NCI-H2227 (cell line): ENCODE measurements around the gene TNIK.

Experiments
- DNase-seq: peaks from one replicate; lab custom pipeline; 2025; ENCODE audit not compliant: unreplicated experiment; lab: John Stamatoyannopoulos, UW

TNIK gene

DNA sequence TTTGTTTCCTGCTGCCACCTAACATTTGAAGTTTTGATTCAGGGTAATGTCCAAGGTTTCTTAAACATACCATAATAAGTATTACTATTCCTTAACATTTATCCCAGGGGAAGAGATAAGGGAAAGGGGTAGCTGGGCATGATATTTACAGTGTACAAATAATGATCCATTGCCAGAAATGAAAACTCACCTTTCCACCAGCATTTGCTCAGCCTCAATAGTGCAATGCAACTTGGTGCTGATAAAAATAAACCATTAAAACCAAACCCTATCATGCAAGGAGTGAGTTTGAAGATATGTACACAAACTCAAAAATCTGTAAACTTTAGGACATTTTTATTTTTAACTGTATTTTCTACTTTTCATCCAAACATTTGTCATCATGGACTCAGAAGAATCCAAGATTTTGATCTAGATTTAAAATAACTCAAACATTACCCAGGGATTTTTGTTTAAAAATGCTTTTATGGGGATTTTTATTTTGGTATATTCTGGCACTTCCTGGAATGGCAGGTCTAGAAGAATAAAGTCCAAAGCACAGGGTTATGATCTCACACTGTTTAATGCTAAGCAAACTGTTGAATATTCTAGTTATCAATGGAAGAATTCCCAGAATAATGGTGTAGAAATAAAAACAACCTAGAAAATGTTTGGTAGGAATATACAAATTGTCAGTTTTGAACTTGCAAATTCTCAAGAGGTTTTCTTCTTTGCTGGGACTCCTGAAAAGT, 401.2 kb downstream of the TNIK start:
- DNase-seq: no peak

DNA sequence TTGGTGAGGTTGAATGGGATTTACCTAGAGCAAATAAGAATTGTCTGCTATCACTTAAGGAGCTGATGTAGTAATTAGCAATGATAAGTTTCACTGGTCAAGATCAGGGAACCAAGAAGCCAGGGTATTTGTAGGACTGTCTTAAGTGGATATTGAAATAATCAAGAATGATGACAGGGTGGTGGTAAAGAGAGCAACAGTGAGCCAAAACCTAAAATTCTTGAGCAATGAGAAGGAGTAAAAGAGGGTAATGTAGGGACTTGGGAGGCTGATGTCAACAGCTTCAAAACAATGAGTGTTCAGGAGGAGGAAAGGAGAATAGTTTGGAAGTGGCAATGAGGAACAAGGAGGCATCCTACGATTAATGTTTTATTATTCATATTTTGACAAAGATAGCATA, 402.1 kb downstream of the TNIK start:
- no peak for DNase-seq

DNA sequence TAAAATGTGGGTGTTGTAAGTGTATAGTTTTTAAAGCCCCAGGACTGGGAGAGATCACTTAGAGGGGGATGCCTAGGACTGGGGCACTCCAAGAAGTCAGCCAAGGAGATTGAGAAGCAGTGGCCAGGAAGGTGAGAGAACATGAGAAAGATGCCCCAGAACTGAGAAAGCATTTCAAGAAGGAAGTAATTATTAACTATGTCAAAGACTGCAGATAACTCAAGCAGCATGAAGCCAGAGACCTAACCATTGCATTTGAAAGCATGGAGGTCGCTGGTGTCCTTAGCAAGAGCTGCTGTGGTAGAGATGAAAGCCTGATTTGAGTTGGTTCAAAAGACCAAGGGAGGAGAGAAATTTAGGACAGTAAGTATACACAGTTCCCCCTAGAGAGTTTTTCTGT, 403.1 kb downstream of the TNIK start:
- DNase-seq: no peak

DNA sequence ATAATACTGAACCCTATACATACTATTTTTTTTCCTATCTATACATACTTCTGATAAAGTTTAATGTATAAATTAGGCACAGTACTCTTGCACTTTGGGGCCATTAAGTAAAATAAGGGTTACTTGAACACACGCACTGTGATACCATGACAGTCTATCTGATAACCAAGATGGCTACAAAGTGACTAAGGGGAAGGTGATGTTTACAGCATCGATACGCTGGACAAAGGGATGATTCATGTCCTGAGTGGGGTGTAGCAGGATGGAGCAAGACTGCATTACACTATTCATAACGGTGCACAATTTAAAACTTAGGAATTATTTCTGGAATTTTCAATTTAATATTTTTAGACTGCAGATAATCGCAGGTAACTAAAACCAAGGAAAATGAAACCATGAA, 403.7 kb downstream of the TNIK start:
- DNase-seq: no peak

GRCh38 chr3:171055336-171056178, 404.6 kb downstream of the TNIK start:
- DNase-seq: no peak

GRCh38 chr3:171054921-171055320, 405.3 kb downstream of the TNIK start:
- DNase-seq: no peak

DNA sequence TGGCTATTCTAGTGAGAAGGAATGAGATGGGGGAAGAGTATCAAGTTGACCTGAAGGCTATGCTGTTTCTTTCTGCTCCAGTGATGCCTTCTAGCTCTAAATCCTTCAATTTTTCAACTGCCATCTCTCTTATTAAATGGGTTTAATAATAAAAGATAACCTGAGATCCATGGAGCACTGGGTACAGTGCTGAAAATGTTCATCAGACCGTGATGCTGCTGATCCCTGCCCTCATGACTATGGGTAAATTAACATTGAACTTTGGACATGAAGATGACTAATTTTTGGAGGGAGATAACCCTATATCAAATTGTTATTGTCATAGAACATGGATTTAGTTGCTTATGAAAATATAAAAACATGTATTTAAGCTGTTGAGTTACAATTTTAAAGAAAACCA, 406.0 kb downstream of the TNIK start:
- DNase-seq: no peak

GRCh38 chr3:171049861-171050444, 410.3 kb downstream of the TNIK start:
- peak; percentile 69 for DNase-seq

DNA sequence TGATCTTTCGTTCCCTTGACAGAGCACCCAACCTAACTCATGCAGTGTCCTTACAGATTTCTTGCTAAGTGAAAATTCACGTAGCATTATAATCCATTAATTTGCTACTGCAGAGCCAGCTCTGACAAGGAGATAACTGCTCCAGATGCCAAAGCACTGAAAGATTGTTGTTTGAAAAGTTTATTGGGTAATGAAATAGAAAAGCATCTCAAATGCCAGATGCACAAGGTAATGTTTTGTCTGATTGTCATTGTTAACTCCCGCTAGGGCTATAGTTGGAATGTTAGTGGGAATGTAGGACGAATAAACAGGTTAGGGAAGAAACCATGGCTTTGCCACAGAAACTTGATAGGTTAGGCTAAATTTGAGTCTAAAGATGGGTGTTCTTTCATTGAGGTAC, 413.4 kb downstream of the TNIK start:
- no peak for DNase-seq

GRCh38 chr3:171044835-171045793, 415.1 kb downstream of the TNIK start:
- no peak for DNase-seq

GRCh38 chr3:171044384-171044783, 415.8 kb downstream of the TNIK start:
- DNase-seq: no peak

DNA sequence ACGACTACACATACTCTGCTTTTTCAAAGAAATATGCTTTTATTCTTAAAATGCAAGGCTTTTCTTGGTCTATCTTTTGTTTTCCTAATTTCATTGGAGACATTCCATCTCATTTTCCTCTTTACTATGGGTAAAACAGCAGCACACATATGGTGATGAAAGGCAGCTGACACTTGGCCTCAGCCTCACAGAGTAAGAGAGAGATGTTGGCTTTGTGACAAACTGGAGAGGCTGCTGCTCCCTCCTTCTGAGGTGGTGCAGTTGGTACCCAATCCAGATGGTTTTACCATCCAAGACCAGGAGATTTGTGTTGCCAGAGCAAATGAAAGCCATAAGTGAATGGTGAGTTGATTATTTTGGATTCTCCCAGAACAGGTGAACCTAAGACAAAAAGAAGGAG, 420.5 kb downstream of the TNIK start:
- DNase-seq: no peak

DNA sequence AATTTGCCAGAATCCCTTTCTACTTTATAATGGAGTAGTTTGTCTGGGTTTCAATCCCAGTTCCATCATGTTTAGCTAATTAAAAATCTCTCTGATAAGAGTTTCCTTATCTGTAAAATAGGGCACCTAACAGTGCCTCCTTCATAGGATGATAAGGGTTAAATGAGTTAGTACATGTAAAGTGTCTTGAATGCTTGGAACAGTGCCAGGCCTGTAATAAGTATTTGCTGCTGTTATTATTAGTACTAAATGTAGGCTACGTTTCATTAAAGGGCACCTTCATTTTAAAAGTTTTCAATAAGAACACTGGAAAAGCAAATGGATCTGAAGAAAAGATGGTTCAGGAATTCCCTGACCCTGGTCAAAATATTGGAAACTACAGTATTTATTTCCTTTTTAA, 421.9 kb downstream of the TNIK start:
- no peak for DNase-seq

GRCh38 chr3:171028779-171029232, 431.4 kb downstream of the TNIK start:
- no peak for DNase-seq

GRCh38 chr3:171028025-171028778, 432.0 kb downstream of the TNIK start:
- DNase-seq: peak; percentile 57

GRCh38 chr3:171026597-171027293, 433.5 kb downstream of the TNIK start, which contains the start of gene SLC2A2:
TSS of gene SLC2A2 (minus strand) at chr3:171026720. CDS start at chr3:171026670, 50 bp downstream.
- no peak for DNase-seq

DNA sequence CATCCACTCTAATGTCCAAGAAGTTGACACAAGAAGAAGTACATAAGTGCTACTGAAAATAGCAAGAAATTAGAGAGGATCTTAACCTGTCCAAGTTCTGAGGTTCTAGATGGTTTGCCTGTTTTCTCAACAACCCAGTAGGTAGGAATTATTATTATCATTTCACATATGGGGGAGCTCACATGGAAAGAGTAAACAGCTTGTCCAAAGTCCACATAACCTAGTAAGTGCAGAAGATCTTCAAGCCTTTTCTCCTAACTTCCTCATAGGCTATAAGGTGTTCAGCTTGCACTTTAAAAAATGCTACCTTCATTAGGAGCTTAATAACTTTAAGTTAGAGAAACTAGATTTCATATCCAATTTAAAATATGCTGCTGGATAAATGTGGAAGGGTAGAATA, 436.6 kb downstream of the TNIK start:
- DNase-seq: no peak

GRCh38 chr3:171021377-171021776, 438.8 kb downstream of the TNIK start:
- DNase-seq: no peak

GRCh38 chr3:171018156-171018935, 441.9 kb downstream of the TNIK start:
- no peak for DNase-seq
